Measurements from ENCODE around the gene SLC35F1. TPM values are rescaled to one million over a fixed set of nuclear protein-coding genes. Genes with fewer than 3 reads are reported as not detected.

SLC35F1 gene
- total RNA-seq, 1 donor from 2014 or later, result 0.30 TPM

- no peaks in the 10 kb centered on the region for H3K27me3 ChIP-seq (ENCODE audit: low read depth)
- ATAC-seq (no peak), DNase-seq (no peak)
- H3K4me1 ChIP-seq, result no peaks in the 10 kb centered on the region
- no peak overlapping the region for H3K27ac ChIP-seq
- no peaks in the 10 kb centered on the region for H3K9me3 ChIP-seq
- no peaks in the 10 kb centered on the region for H3K36me3 ChIP-seq
- H3K4me3 ChIP-seq, result no peak overlapping the region
- TF ChIP-seq, protein P1, sequence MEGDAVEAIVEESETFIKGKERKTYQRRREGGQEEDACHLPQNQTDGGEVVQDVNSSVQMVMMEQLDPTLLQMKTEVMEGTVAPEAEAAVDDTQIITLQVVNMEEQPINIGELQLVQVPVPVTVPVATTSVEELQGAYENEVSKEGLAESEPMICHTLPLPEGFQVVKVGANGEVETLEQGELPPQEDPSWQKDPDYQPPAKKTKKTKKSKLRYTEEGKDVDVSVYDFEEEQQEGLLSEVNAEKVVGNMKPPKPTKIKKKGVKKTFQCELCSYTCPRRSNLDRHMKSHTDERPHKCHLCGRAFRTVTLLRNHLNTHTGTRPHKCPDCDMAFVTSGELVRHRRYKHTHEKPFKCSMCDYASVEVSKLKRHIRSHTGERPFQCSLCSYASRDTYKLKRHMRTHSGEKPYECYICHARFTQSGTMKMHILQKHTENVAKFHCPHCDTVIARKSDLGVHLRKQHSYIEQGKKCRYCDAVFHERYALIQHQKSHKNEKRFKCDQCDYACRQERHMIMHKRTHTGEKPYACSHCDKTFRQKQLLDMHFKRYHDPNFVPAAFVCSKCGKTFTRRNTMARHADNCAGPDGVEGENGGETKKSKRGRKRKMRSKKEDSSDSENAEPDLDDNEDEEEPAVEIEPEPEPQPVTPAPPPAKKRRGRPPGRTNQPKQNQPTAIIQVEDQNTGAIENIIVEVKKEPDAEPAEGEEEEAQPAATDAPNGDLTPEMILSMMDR (IDR thresholded peaks at IDR 0.05), result no peak
- intact Hi-C loops (cut with DNase I), result no loop called here
Measured at GRCh38 chr6:118252474-118252873, 345.4 kb downstream of the SLC35F1 start.

- H3K27ac ChIP-seq, result no peak overlapping the region
- no peak overlapping the region for H3K4me3 ChIP-seq
- H3K36me3 ChIP-seq, result no peaks in the 10 kb centered on the region
- intact Hi-C loops (cut with DNase I), result no loop called here
- TF ChIP-seq, protein P1 (IDR thresholded peaks at IDR 0.05), result no peak
- H3K9me3 ChIP-seq, result no peaks in the 10 kb centered on the region
- no peaks in the 10 kb centered on the region for H3K4me1 ChIP-seq
- H3K27me3 ChIP-seq (ENCODE audit: low read depth), result no peaks in the 10 kb centered on the region
- DNase-seq (no peak), ATAC-seq (no peak)
Measured at GRCh38 chr6:118253741-118254140, 346.7 kb downstream of the SLC35F1 start.

GRCh38 chr6:118260833-118261232, 353.8 kb downstream of the SLC35F1 start:
- Histone ChIP-seq H3K4me1 (no peaks in the 10 kb centered on the region), H3K27me3 (ENCODE audit: low read depth) (no peaks in the 10 kb centered on the region), H3K27ac (no peak overlapping the region), H3K9me3 (no peaks in the 10 kb centered on the region), H3K4me3 (no peak overlapping the region), H3K36me3 (no peaks in the 10 kb centered on the region)
- DNase-seq (no peak), ATAC-seq (no peak)
- intact Hi-C loops (cut with DNase I), result no loop called here
- TF ChIP-seq, protein P1 (IDR thresholded peaks at IDR 0.05), result no peak

- DNase-seq, result no peak
Measured at GRCh38 chr6:118263921-118264486, 356.9 kb downstream of the SLC35F1 start.

GRCh38 chr6:118269659-118270058, 362.6 kb downstream of the SLC35F1 start:
- intact Hi-C loops (cut with DNase I), result no loop called here
- no peaks in the 10 kb centered on the region for H3K4me1 ChIP-seq
- H3K27me3 ChIP-seq (ENCODE audit: low read depth), result no peaks in the 10 kb centered on the region
- no peak for DNase-seq
- H3K27ac ChIP-seq, result no peak overlapping the region
- no peaks in the 10 kb centered on the region for H3K36me3 ChIP-seq
- TF ChIP-seq, protein P1 (IDR thresholded peaks at IDR 0.05), result no peak
- H3K9me3 ChIP-seq, result no peaks in the 10 kb centered on the region
- H3K4me3 ChIP-seq, result no peak overlapping the region
- ATAC-seq, result no peak

More at GRCh38 chr6:118263921-118264486, 356.9 kb downstream of the SLC35F1 start:
- intact Hi-C loops (cut with DNase I), result no loop called here
- Histone ChIP-seq H3K4me1 (no peaks in the 10 kb centered on the region), H3K36me3 (no peaks in the 10 kb centered on the region), H3K27ac (no peak overlapping the region), H3K9me3 (no peaks in the 10 kb centered on the region), H3K27me3 (ENCODE audit: low read depth) (no peaks in the 10 kb centered on the region), H3K4me3 (no peak overlapping the region)
- peak in 1 of 2 donors; percentile 31 for ATAC-seq
- TF ChIP-seq, protein P1 (IDR thresholded peaks at IDR 0.05), result no peak

Measured in lower lobe of right lung (tissue), 2 donors.